Activated CD8-positive, alpha-beta memory T cell treated with anti-CD3 and anti-CD28 coated beads, Interleukin-2, amount 50 U/mL, for 24 hours (primary cell): ENCODE data around the gene ABCA7.
"Not testable (repeated sequence)": the region's sequence is repeated elsewhere in the genome, so short reads cannot be mapped to it uniquely, and the experiment has no call there.

Source experiments
- DNase-seq: peaks from one replicate; pipeline ENCODE4 v3.0.0-alpha.2; 2020; ENCODE audit errors: extremely low read depth

ABCA7 gene

GRCh38 chr19:1105008-1105872, 65.3 kb downstream of the ABCA7 start:
- no peak for DNase-seq

GRCh38 chr19:1105873-1106840, 66.2 kb downstream of the ABCA7 start:
- DNase-seq = no peak

GRCh38 chr19:1106841-1107660, 67.1 kb downstream of the ABCA7 start:
- no peak for DNase-seq

GRCh38 chr19:1107661-1108261, 67.9 kb downstream of the ABCA7 start:
- DNase-seq = no peak

GRCh38 chr19:1108291-1109031, 68.6 kb downstream of the ABCA7 start:
- DNase-seq = no peak

- DNase-seq = no peak
Measured at GRCh38 chr19:1109032-1109551, 69.2 kb downstream of the ABCA7 start.

- no peak for DNase-seq
Measured at GRCh38 chr19:1109697-1110671, 70.1 kb downstream of the ABCA7 start.

GRCh38 chr19:1110809-1111640, 71.1 kb downstream of the ABCA7 start:
- no peak for DNase-seq

- no peak for DNase-seq
Measured at GRCh38 chr19:1111641-1112267, 71.8 kb downstream of the ABCA7 start.

- no peak for DNase-seq
Measured at GRCh38 chr19:1112268-1113029, 72.5 kb downstream of the ABCA7 start.

GRCh38 chr19:1113030-1113985, 73.4 kb downstream of the ABCA7 start:
- DNase-seq = no peak

GRCh38 chr19:1113986-1114483, 74.1 kb downstream of the ABCA7 start:
- no peak for DNase-seq

GRCh38 chr19:1114728-1115127, 74.8 kb downstream of the ABCA7 start:
- DNase-seq = not testable (repeated sequence)
